Retinal pigment epithelial cell (primary cell): ENCODE results near the gene ADAMTS10.
A peak's percentile ranks its signal among the peaks of the same experiment; 100 is the strongest.

Experiments used
- DNase-seq: peaks from one replicate; pipeline ENCODE4 v3.0.0-alpha.2; 2010; ENCODE audit warnings: low read depth
- H3K4me3 ChIP-seq: 2 replicates; pipeline ENCODE4 v1.5.1; 2011; ENCODE audit warnings: mild to moderate bottlenecking, low read length, control low read depth, moderate library complexity
- TF ChIP-seq, protein P1 (sequence below): conservative IDR thresholded peaks from 2 replicates; pipeline ENCODE4 v1.5.1; 2011; ENCODE audit warnings: low read depth, low read length, control low read depth, inconsistent platforms

ADAMTS10 gene

DNA sequence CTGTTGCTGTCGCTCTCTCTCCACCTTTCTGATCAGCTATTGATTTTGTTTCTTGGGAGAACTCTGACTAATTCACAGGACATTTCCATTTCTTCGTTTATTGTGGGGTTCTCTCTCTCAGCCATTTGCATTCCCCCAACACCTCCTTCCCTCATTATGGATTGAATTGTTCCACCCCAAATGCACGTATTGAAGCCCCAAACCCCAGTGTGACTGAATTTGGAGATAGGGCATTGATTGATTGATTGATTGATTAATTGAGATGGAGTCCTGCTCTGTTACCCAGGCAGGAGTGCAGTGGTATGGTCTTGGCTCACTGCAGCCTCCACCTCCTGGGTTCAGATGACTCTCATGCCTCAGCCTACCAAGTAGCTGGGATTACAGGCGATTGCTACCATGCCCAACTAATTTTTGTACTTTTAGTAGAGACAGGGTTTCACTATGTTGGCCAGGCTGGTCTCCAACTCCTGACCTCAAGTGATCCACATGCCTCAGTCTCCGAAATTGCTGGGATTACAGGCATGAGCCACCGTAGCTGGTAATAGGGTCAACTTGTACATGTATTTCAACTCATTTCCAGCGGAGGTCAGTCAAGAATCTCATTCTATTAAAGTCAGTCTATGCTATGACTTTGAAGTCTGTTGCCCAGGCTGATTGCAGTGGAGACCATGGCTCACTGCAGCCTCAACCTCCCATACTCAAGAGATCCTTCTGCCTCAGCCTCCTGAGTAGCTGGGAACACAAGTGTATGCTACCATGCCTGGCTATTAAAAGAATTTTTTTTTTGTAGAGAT lies 33.5 kb upstream of the ADAMTS10 start:
- TF ChIP-seq, protein P1, sequence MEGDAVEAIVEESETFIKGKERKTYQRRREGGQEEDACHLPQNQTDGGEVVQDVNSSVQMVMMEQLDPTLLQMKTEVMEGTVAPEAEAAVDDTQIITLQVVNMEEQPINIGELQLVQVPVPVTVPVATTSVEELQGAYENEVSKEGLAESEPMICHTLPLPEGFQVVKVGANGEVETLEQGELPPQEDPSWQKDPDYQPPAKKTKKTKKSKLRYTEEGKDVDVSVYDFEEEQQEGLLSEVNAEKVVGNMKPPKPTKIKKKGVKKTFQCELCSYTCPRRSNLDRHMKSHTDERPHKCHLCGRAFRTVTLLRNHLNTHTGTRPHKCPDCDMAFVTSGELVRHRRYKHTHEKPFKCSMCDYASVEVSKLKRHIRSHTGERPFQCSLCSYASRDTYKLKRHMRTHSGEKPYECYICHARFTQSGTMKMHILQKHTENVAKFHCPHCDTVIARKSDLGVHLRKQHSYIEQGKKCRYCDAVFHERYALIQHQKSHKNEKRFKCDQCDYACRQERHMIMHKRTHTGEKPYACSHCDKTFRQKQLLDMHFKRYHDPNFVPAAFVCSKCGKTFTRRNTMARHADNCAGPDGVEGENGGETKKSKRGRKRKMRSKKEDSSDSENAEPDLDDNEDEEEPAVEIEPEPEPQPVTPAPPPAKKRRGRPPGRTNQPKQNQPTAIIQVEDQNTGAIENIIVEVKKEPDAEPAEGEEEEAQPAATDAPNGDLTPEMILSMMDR: no peak
- no peak for DNase-seq
- H3K4me3 ChIP-seq: no peak overlapping the region

GRCh38 chr19:8642561-8642960 lies 32.0 kb upstream of the ADAMTS10 start:
- no peak for DNase-seq
- H3K4me3 ChIP-seq: no peak overlapping the region
- TF ChIP-seq, protein P1: no peak

DNA sequence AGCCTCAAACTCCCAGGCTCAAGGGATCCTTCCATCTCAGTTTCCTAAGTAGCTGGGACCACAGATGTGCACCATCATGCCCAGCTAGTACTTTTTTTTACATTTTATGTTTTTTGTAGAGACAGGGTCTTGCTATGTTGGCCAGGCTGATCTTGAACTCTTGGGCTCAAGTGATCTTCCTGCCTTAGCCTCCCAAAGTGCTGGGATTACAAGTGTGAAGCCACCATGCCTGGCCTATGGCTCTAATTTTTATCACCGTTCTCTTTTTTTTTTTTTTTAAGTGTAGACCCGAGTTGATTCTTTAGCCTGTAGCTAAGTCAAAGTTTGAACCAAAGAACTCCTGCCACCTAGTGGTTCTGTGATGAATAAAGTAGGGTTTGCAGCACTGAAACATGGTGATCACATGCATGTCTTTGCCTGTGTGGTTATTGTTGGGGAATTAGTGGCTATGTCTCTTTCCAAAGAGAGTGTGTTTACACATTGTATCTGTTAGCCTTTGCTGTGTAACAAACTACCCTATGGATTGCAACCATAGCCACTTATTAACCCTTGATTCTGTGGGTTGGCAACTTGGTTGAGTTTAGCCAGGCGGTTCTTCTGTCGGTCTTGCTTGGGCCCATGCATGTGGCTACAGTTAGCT lies 31.5 kb upstream of the ADAMTS10 start:
- H3K4me3 ChIP-seq: no peak overlapping the region
- no peak for DNase-seq
- TF ChIP-seq, protein P1: peak; percentile 46

- H3K4me3 ChIP-seq: no peak overlapping the region
- TF ChIP-seq, protein P1: no peak
- DNase-seq: no peak
Measured at GRCh38 chr19:8641221-8641907, 30.8 kb upstream of the ADAMTS10 start.

DNA sequence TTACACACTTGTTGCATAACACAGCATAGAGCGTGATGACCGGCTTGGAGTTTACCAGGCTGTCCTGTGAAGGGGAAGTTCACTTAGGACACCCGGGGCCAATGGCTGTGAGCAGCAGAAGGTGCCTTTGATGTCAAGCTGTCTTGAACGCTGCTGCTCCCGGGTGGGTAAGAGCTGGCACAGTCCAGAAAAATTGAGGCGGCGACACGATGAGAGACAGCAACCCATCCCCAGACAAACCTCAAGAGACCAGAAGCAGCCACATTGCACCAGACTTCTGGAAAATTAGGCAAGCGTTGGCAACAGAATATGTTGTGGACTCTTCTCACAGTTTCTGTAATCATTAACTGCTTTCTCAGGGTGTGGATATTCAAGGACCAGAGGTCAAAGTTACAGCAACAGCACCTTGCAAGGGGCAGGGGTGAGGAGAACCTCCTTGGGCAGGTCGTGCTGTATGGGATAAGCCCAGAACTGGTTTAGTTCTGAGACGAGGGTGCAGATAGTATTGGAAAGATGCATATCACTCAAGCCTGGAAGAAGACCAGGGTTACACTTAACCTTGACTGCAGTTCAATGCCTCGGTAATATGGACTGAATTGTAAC lies 30.0 kb upstream of the ADAMTS10 start:
- H3K4me3 ChIP-seq: no peak overlapping the region
- DNase-seq: no peak
- TF ChIP-seq, protein P1: no peak

- TF ChIP-seq, protein P1: no peak
- DNase-seq: no peak
- no peak overlapping the region for H3K4me3 ChIP-seq
Measured at GRCh38 chr19:8639821-8640401, 29.4 kb upstream of the ADAMTS10 start.
